ENCODE data around the gene AVPR2.

GRCh38 chrX:153900831-153901752 lies 3.4 kb upstream of the AVPR2 start:
- TF ChIP-seq CTCF (IDR thresholded peaks at IDR 0.05; ENCODE audit: low read depth, low read length) (no peak), EZH2phosphoT487 (IDR thresholded peaks at IDR 0.05; ENCODE audit: low read depth) (no peak)
